GM21423 (cell line): ENCODE data around the gene PRICKLE3.
"Not testable (repeated sequence)": the region's sequence is repeated elsewhere in the genome, so short reads cannot be mapped to it uniquely, and the experiment has no call there.

Experiments used
- ATAC-seq: cut with Tn5 transposase; IDR thresholded peaks from one replicate; pipeline ENCODE4 v1.9.1; 2021; ENCODE audit warnings: mild to moderate bottlenecking, moderate library complexity; ENCODE audit not compliant: unreplicated experiment

Gene PRICKLE3

GRCh38 chrX:49163555-49164419 is 22.4 kb downstream of the PRICKLE3 start:
- ATAC-seq = peak; percentile 36

GRCh38 chrX:49162620-49163019 is 23.6 kb downstream of the PRICKLE3 start, which contains the start of gene MAGIX:
Gene MAGIX (plus strand): TSS chrX:49162758. CDS start chrX:49162890, 132 bp downstream.
- no peak for ATAC-seq

- no peak for ATAC-seq
Measured at GRCh38 chrX:49161632-49162031, 24.5 kb downstream of the PRICKLE3 start.

GRCh38 chrX:49160908-49161307 is 25.3 kb downstream of the PRICKLE3 start:
- ATAC-seq = no peak

GRCh38 chrX:49157194-49157593 is 29.0 kb downstream of the PRICKLE3 start:
- ATAC-seq = no peak

GRCh38 chrX:49155900-49156837 is 30.0 kb downstream of the PRICKLE3 start:
- ATAC-seq = peak; percentile 84

- ATAC-seq = no peak
Measured at GRCh38 chrX:49155243-49155899, 30.8 kb downstream of the PRICKLE3 start.

GRCh38 chrX:49153467-49153866 is 32.7 kb downstream of the PRICKLE3 start:
- no peak for ATAC-seq

GRCh38 chrX:49149291-49149690 is 36.9 kb downstream of the PRICKLE3 start:
- ATAC-seq = not testable (repeated sequence)

- ATAC-seq = not testable (repeated sequence)
Measured at GRCh38 chrX:49148390-49149100, 37.6 kb downstream of the PRICKLE3 start.

- ATAC-seq = no peak
Measured at GRCh38 chrX:49147936-49148335, 38.2 kb downstream of the PRICKLE3 start.

GRCh38 chrX:49147282-49147681 is 38.9 kb downstream of the PRICKLE3 start:
- no peak for ATAC-seq

- not testable (repeated sequence) for ATAC-seq
Measured at GRCh38 chrX:49143154-49143553, 43.0 kb downstream of the PRICKLE3 start.

- not testable (repeated sequence) for ATAC-seq
Measured at GRCh38 chrX:49142264-49142663, 43.9 kb downstream of the PRICKLE3 start.

GRCh38 chrX:49139713-49140112 is 46.5 kb downstream of the PRICKLE3 start:
- ATAC-seq = no peak

- ATAC-seq = no peak
Measured at GRCh38 chrX:49137492-49137891, 48.7 kb downstream of the PRICKLE3 start.

GRCh38 chrX:49133759-49134158 is 52.4 kb downstream of the PRICKLE3 start:
- ATAC-seq = no peak

- ATAC-seq = not testable (repeated sequence)
Measured at GRCh38 chrX:49132275-49132674, 53.9 kb downstream of the PRICKLE3 start.

GRCh38 chrX:49129427-49129826 is 56.7 kb downstream of the PRICKLE3 start:
- ATAC-seq = no peak

- ATAC-seq = not testable (repeated sequence)
Measured at GRCh38 chrX:49127742-49128258, 58.4 kb downstream of the PRICKLE3 start.
